NCI-H1417 (cell line): Measurements from ENCODE around the gene CDC6.
"Not testable (repeated sequence)": the region's sequence is repeated elsewhere in the genome, so short reads cannot be mapped to it uniquely, and the experiment has no call there.

Experiments used
- DNase-seq, 3 experiments: peaks; one replicate each; lab custom pipeline; 2025; lab: John Stamatoyannopoulos, UW

The CDC6 gene

DNA sequence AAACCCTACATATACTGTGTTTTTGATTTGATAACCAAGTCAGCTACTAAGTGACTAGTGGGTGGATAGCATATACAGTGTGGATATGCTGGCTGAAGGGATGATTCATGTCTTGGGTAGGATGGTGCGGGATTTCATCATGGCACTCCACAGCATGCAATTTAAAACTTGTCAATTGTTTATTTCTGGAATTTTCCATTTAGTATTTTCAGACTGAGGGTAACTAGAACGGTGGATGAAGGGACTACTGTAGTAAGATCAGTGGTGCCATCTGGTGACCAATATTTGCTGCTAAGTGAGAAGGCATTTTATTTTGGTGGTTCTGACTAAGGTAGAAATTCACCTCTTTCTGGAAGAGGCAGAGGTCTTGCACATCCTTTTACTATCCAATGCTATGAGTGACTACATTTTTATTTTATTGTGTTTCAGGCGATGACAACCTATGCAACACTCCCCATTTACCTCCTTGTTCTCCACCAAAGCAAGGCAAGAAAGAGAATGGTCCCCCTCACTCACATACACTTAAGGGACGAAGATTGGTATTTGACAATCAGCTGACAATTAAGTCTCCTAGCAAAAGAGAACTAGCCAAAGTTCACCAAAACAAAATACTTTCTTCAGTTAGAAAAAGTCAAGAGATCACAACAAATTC, 3.1 kb downstream of the CDC6 start:
- peak; percentile 9 to 60 (median 25) for DNase-seq

- DNase-seq, result no peak
Measured at GRCh38 chr17:40291281-40291664, 3.6 kb downstream of the CDC6 start.

- DNase-seq, result no peak
Measured at GRCh38 chr17:40293363-40293762, 5.7 kb downstream of the CDC6 start.

DNA sequence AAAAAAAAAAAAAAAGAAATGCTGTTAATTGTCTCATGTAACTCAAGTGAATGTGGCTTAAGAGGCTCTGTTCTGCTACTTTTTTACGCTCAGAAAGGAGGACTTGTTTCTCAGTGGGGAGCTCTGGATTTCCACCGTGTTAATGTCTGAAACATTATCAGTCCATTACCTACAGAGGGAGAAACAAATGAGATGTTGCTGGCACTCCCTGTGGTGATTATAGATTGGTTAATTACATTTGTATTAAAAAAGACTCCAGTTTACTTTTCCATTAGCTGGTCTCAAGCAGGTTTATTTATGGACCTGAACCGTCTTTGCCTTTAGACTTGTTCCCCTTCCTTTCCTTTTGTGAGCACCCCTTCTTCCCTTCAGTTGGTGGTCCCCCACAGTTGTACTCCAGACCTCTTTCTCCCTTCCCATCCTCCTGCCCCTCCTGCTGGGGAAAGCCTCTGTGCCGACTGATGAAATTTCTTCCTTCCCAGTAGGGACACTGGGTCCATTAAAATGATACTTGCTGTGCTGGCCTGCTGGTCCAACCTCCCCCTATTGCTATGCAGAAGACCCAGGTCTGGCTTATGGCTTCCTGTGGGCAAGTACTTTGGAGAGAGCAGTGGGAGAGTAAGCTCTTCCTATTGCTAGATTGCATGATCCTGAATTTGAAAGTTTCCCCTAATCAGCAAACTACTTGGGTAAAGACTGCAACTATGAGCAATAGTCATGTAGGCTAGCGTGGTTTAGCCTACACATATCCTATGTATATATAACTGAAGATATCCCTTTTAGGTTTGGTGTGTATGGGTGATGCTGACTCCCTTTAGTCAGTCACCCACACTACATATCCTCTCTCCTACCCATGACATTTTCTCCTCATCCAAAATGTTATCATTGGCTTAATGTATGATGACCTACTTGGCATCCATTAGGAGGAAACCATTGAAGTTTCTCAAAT, 8.1 kb downstream of the CDC6 start:
- peak in 1 of 3 experiments; percentile 63 for DNase-seq

- DNase-seq, result no peak
Measured at GRCh38 chr17:40297511-40297910, 9.8 kb downstream of the CDC6 start.

- no peak for DNase-seq
Measured at GRCh38 chr17:40298726-40299125, 11.0 kb downstream of the CDC6 start.

GRCh38 chr17:40299159-40299757, 11.6 kb downstream of the CDC6 start:
- not testable (repeated sequence) for DNase-seq

DNA sequence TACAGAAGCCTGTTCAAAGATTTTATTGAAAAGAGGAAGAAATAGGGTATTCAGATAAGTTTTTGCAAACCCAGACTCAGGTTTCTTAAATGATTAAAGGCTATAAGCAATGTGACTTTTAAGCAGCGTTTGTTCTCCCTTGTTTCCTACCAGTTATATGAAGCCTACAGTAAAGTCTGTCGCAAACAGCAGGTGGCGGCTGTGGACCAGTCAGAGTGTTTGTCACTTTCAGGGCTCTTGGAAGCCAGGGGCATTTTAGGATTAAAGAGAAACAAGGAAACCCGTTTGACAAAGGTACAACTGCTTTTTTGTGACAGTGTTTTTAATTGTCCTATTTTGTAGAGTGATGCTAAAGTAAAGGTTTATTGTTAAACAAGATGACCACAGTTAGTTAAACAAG, 13.6 kb downstream of the CDC6 start:
- peak in 1 of 3 experiments; percentile 47 for DNase-seq

DNA sequence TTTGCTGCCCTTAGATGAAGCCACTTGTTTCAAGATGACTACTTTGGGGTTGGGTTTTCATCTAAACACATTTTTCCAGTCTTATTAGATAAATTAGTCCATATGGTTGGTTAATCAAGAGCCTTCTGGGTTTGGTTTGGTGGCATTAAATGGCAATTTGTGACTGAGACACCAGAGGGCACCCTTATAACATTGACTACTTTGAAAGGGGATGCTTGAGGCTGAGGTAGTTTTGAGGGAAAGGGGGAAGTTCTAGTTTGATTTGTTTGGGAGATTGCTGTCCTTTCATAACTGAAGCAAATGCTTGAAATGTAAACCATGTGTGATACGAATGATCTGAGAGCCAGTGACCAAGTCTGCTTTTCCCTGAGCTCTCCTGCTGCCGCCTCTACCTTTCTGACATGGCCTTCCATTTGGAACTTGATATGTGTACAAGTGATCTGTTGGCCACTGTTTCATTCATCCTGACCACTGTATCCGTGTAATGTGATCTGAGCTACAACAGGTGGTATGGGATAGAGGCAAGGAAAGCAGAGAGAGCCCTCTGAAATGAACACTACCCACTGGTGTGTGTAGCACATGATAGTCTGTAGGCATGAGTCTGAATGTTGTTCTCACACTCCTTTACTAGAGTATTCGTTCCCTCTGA, 15.5 kb downstream of the CDC6 start:
- peak; percentile 24 to 81 (median 51) for DNase-seq

DNA sequence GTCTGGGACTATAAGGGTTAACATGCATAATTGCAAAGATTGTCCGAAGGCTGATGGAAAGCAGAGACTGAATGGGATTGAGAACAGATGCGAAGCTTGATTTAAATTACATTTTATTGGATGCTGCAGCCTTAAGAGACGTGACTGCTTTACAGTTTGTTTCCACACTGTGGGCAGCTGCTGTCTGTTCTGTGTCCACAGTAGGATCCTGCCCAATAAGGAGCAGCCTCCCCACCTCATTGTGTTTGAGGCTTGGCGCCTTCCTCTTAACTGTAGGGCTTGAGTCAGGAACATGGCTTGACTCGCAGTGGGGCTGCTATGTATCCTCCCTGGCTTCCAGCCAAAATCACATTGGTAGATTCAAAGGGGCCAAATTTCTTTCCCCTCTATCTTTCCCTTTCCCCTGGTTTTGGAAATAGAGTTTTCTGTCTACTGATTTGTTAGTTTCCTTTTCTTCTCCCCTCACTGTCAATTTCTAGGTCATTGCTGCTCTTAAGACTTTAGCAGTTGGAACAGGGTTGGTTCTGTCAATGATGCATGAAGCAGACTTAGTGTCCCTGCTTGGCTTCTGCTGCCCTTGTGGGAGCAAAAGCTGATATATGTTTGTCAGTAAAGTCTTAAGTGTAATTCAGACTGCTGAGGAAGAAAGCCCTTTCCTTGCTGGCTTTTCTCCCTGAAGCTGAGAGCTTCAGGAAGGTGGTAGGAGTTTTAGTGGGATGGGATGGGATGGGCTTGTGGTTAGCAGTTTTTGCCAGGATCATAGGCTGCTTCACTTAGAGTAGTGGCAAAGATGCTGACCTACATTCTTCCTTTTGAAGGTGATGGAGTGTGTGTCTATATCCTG, 16.3 kb downstream of the CDC6 start:
- DNase-seq, result peak in 2 of 3 experiments; percentile 17 to 61

GRCh38 chr17:40304552-40304863, 16.8 kb downstream of the CDC6 start:
- DNase-seq, result not testable (repeated sequence)

DNA sequence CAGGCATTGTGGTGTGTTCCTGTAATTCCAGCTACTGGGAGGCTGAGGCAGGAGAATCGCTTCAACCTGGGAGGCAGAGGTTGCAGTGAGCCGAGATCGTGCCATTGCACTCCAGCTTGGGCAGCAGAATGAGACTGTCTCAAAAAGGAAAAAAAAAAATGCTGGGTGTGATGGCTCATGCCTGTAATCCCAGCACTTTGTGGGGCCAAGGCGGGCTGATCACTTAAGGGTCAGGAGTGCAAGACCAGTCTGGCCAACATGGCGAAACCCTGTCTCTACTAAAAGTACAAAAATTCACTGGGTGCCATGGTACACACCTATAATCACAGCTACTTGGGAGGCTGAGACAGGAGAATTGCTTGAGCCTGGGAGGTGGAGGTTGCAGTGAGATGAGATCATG, 17.2 kb downstream of the CDC6 start:
- DNase-seq, result not testable (repeated sequence)

- DNase-seq, result no peak
Measured at GRCh38 chr17:40306395-40306794, 18.7 kb downstream of the CDC6 start.

GRCh38 chr17:40307001-40307730, 19.5 kb downstream of the CDC6 start:
- DNase-seq, result peak in 2 of 3 experiments; percentile 54 to 66

DNA sequence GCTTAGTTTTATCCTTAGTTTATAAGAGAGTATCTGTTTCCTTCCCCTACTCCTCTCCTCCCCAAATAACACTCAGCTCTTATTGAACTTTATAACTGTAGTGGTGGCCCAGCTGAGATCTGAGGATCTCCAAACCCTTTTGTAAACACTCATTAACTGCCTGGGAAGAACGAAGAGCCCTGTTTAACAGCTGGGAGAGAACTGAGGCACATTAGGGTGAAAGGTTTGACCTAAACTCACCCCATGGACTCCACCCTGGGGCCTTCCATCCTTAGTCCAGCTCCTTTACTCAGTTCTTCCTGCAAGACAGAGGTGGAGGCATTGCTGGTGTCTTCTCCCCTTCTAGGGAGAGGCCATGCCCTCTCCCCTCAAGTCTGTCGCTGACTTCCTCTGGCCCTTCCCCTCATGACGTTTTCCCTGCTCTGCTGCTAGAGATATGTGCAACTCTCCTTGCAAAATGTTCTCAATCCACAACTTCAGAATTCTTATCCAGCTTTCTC, 20.1 kb downstream of the CDC6 start:
- DNase-seq, result peak in 1 of 3 experiments; percentile 65

GRCh38 chr17:40309031-40309948, 21.6 kb downstream of the CDC6 start, which contains the start of gene RARA:
Gene RARA (plus strand): TSS chr17:40309180. CDS start chr17:40331219, 22,039 bp downstream.
- peak in 2 of 3 experiments; percentile 24 to 36 for DNase-seq

DNA sequence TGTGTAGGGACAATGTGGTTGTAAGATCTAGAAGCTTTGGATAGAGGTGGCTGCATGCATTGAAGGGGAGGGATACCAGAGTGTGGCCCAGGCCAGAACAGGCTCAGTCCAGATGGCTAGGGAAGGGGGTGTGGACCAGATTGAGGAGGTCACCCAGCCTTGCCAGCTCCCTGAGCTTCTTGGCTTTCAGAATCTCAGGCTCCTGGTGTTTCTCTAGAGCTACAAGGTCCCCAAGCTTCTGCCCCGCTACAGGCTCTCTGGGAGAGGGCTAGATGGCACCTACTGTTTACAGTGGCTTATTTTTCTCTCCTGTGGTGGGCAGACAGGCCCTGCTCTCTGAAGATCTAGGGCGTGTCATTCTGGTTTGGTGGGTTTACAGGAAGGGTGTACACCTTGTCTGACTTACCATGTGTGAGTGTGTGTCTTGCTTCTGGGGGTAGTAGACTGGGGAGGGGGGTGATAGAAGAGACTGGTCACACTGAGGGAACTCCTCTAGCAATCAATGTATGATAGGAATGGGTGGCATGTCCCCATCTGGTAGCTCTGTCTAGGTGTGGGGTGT, 22.4 kb downstream of the CDC6 start:
- DNase-seq, result no peak

GRCh38 chr17:40310882-40311391, 23.3 kb downstream of the CDC6 start:
- no peak for DNase-seq

- DNase-seq, result peak in 1 of 3 experiments; percentile 31
Measured at GRCh38 chr17:40311575-40311974, 23.9 kb downstream of the CDC6 start.
